Endothelial cell of umbilical vein (primary cell): ENCODE data around the gene KLK13. TPM values are rescaled to one million over a fixed set of nuclear protein-coding genes. Genes with fewer than 3 reads are reported as not detected.

Experiments used
- BruUV-seq: library from RNA; stranded (reverse); fragments of 400-500 nt; replicated peaks from 2 replicates; lab custom pipeline; 2021; lab: Mats Ljungman, UMichigan
- CTCF ChIA-PET: fragments of 300-600, 350-600 bp; sonication (Branson Sonifier 250); formaldehyde crosslinking; loops from one replicate; lab custom pipeline; 2021; ENCODE audit warnings: antibody characterized with exemption, inconsistent platforms; lab: Charles Lee
- POLR2A ChIA-PET: fragments of 300-600, 350-600 bp; sonication (Branson Sonifier 250); formaldehyde crosslinking; loops from one replicate; lab custom pipeline; 2021; ENCODE audit warnings: antibody characterized with exemption, inconsistent platforms; lab: Charles Lee
- DNase-seq: peaks from one replicate; pipeline ENCODE4 v3.0.0-alpha.2; 2011; ENCODE audit warnings: low read depth, low spot score
- FAIRE-seq: peaks from 2 replicates; lab custom pipeline; 2011; peaks lifted over from hg19 to GRCh38; lab: Jason Lieb, UNC
- H2AFZ ChIP-seq: 2 replicates; pipeline ENCODE4 v1.6.0; 2012; ENCODE audit warnings: low read depth, low read length, control low read depth, inconsistent platforms
- H3K27ac ChIP-seq: 2 replicates; pipeline ENCODE4 v1.5.1; 2011; ENCODE audit warnings: low read depth, mild to moderate bottlenecking, control low read depth, low read length, moderate library complexity; ENCODE audit not compliant: insufficient read depth
- H3K27me3 ChIP-seq, 2 experiments: 2 replicates each; pipeline versions ENCODE4 v1.6.0 to v1.6.1; 2011; ENCODE audit warnings: low read length in 2 of 2, mixed read lengths in 1 of 2; ENCODE audit not compliant: control insufficient read depth in 2 of 2, insufficient read depth in 2 of 2
- H3K36me3 ChIP-seq, 2 experiments: 2 replicates in 1 of 2; 3 replicates in 1 of 2; pipeline ENCODE4 v1.5.1; 2011; ENCODE audit warnings: low read length in 2 of 2, mild to moderate bottlenecking in 1 of 2, moderate library complexity in 1 of 2; ENCODE audit not compliant: control insufficient read depth in 2 of 2, insufficient read depth in 2 of 2; ENCODE audit errors: extremely low read depth in 1 of 2
- H3K4me1 ChIP-seq: 3 replicates; pipeline ENCODE4 v1.5.1; 2011; ENCODE audit warnings: mild to moderate bottlenecking, low read length; ENCODE audit not compliant: control insufficient read depth, insufficient read depth; ENCODE audit errors: extremely low read depth
- H3K4me2 ChIP-seq: 2 replicates; pipeline ENCODE4 v1.6.1; 2011; ENCODE audit warnings: low read length, control low read depth, mixed read lengths; ENCODE audit not compliant: insufficient read depth
- H3K4me3 ChIP-seq, 3 experiments: fragments of 200-600 bp in 1 of 3; sonication (generic), shearing (Covaris generic) in 1 of 3; replicated peaks in 1 of 3; 2 replicates each; pipeline ENCODE4 v1.5.1; 2011 to 2016; ENCODE audit warnings: control low read depth in 3 of 3, low read length in 3 of 3, mild to moderate bottlenecking in 2 of 3, inconsistent platforms in 1 of 3, low read depth in 1 of 3, moderate library complexity in 1 of 3; ENCODE audit not compliant: insufficient read depth in 1 of 3
- H3K79me2 ChIP-seq: 2 replicates; pipeline ENCODE4 v1.6.0; 2012; ENCODE audit warnings: low read length, inconsistent platforms; ENCODE audit not compliant: control insufficient read depth, insufficient read depth
- H3K9ac ChIP-seq: replicated peaks from 2 replicates; pipeline ENCODE3; 2011; ENCODE audit warnings: low read length, control low read depth; ENCODE audit not compliant: insufficient read depth; ENCODE audit errors: extremely low read depth
- H3K9me1 ChIP-seq: replicated peaks from 3 replicates; pipeline ENCODE4 v1.6.0; 2011; ENCODE audit warnings: mild to moderate bottlenecking, low read length; ENCODE audit not compliant: control insufficient read depth, insufficient read depth; ENCODE audit errors: extremely low read depth
- H3K9me3 ChIP-seq: replicated peaks from 2 replicates; pipeline ENCODE4 v1.5.1; 2012; ENCODE audit warnings: low read length, inconsistent platforms; ENCODE audit not compliant: control insufficient read depth, insufficient read depth
- H4K20me1 ChIP-seq: replicated peaks from 2 replicates; pipeline ENCODE3; 2011; ENCODE audit warnings: mild to moderate bottlenecking, low read length; ENCODE audit not compliant: control insufficient read depth, insufficient read depth; ENCODE audit errors: extremely low read depth
- CTCF ChIP-seq, 2 donors: IDR thresholded peaks; 1 replicate in 1 of 2; 2 replicates in 1 of 2; pipeline ENCODE4 v1.5.1; 2011; ENCODE audit warnings: low read length in 2 of 2, mild to moderate bottlenecking in 2 of 2, moderate library complexity in 2 of 2, control low read depth in 1 of 2, inconsistent platforms in 1 of 2, low read depth in 1 of 2; ENCODE audit not compliant: insufficient read depth in 1 of 2; ENCODE audit errors: extremely low read depth in 1 of 2
- EZH2 ChIP-seq: IDR thresholded peaks from 2 replicates; pipeline ENCODE4 v1.6.1; 2012; ENCODE audit warnings: borderline replicate concordance, low read depth, mild to moderate bottlenecking, moderate library complexity, low read length, inconsistent platforms; ENCODE audit not compliant: severe bottlenecking
- FOS ChIP-seq: IDR thresholded peaks from 2 replicates; pipeline ENCODE4 v1.6.1; 2011; ENCODE audit warnings: mild to moderate bottlenecking, low read length, moderate library complexity, borderline replicate concordance; ENCODE audit not compliant: insufficient read depth
- GATA2 ChIP-seq: IDR thresholded peaks from 2 replicates; pipeline ENCODE4 v1.7.0; 2011; ENCODE audit warnings: low read depth, mild to moderate bottlenecking, moderate library complexity, mixed read lengths, low read length; ENCODE audit not compliant: insufficient read length, insufficient read depth
- JUN ChIP-seq: IDR thresholded peaks from 2 replicates; pipeline ENCODE4 v1.6.1; 2011; ENCODE audit warnings: borderline replicate concordance, low read depth; ENCODE audit not compliant: insufficient read length, insufficient read depth
- MAX ChIP-seq: IDR thresholded peaks from 2 replicates; pipeline ENCODE4 v1.6.1; 2011; ENCODE audit not compliant: insufficient read depth, insufficient read length
- MYC ChIP-seq: IDR thresholded peaks from one replicate; pipeline ENCODE4 v1.6.1; 2011; ENCODE audit warnings: mild to moderate bottlenecking, low read depth, low read length
- POLR2AphosphoS5 ChIP-seq: IDR thresholded peaks from 2 replicates; pipeline ENCODE4 v1.6.1; 2012; ENCODE audit warnings: low read depth, mild to moderate bottlenecking, control low read depth, low read length, moderate library complexity; ENCODE audit not compliant: insufficient read depth
- dilution Hi-C: fragments of 300-500 bp; cut with MboI; formaldehyde crosslinking; loops from one replicate; pipeline ENCODE4 v1.15.0; 2019; ENCODE audit warnings: low sequenced_read_pairs; ENCODE audit not compliant: extremely low pct_ligation_motif_present
- intact Hi-C: fragments of 100-400 bp; cut with micrococcal nuclease; formaldehyde crosslinking; loops from one replicate; pipeline ENCODE4 v1.10.0; 2022
- polyA plus RNA-seq, 4 experiments: library from polyadenylated mRNA; depleted of rRNA in 3 of 4; stranded (reverse) in 3 of 4; unstranded in 1 of 4; fragments of >200 nt; gene quantifications; 2 replicates each; pipeline versions ENCODE4 v1.2.1 to v1.2.3, GENCODE V29; 2011 to 2012; ENCODE audit warnings: missing spikeins in 1 of 4
- total RNA-seq: library from RNA; stranded (reverse); gene quantifications from 2 replicates; pipeline ENCODE4 v1.2.3, GENCODE V29; 2021

The KLK13 gene
- total and polyA plus RNA-seq, 2 donors (not counting 3 experiments of a cell fraction or from before 2014, with no cell fraction given): not detected

GRCh38 chr19:51060973-51061372 is 3.9 kb downstream of the KLK13 start:
- no peak for TF ChIP-seq MAX
- TF ChIP-seq CTCF (IDR thresholded peaks at IDR 0.05; ENCODE audit: extremely low read depth in 1 of 2, insufficient read depth in 1 of 2, low read depth in 1 of 2, low read length in 2 of 2): no peak
- no peak for TF ChIP-seq FOS
- no peak for TF ChIP-seq GATA2
- H3K27ac ChIP-seq: no peak overlapping the region
- no peaks in the 10 kb centered on the region for H3K36me3 ChIP-seq
- DNase-seq: no peak
- no peaks in the 10 kb centered on the region for H3K9me3 ChIP-seq
- dilution Hi-C loops: no loop called here
- no peak overlapping the region for H2AFZ ChIP-seq
- FAIRE-seq: no peak
- CTCF ChIA-PET: interaction anchor here (0.5 kb wide), 1 partner anchor 386 kb away, joined by 3 read pairs; no protein-coding TSS in a partner anchor
- no peaks in the 10 kb centered on the region for H3K9me1 ChIP-seq
- H3K9ac ChIP-seq: no peak overlapping the region
- no peaks in the 10 kb centered on the region for H3K79me2 ChIP-seq
- intact Hi-C loops: no loop called here
- POLR2A ChIA-PET: no interaction called here
- no peak overlapping the region for H3K4me3 ChIP-seq
- BruUV-seq: no TSS peak
- H3K27me3 ChIP-seq: no peaks in the 10 kb centered on the region
- H3K4me2 ChIP-seq: no peak overlapping the region
- H3K4me1 ChIP-seq: no peaks in the 10 kb centered on the region
- H4K20me1 ChIP-seq: no peaks in the 10 kb centered on the region

GRCh38 chr19:51060336-51060735 is 4.6 kb downstream of the KLK13 start:
- BruUV-seq: no TSS peak
- dilution Hi-C loops: no loop called here
- no peaks in the 10 kb centered on the region for H3K27me3 ChIP-seq
- no peaks in the 10 kb centered on the region for H3K79me2 ChIP-seq
- H2AFZ ChIP-seq: no peak overlapping the region
- POLR2A ChIA-PET: no interaction called here
- CTCF ChIA-PET: no interaction called here
- H3K9ac ChIP-seq: no peak overlapping the region
- no peaks in the 10 kb centered on the region for H3K9me3 ChIP-seq
- no peaks in the 10 kb centered on the region for H3K36me3 ChIP-seq
- no peak overlapping the region for H3K4me3 ChIP-seq
- intact Hi-C loops: no loop called here
- no peaks in the 10 kb centered on the region for H4K20me1 ChIP-seq
- no peak overlapping the region for H3K4me2 ChIP-seq
- no peaks in the 10 kb centered on the region for H3K9me1 ChIP-seq
- no peak for TF ChIP-seq MAX
- no peak for TF ChIP-seq JUN
- no peak for TF ChIP-seq POLR2AphosphoS5
- TF ChIP-seq MYC: no peak
- TF ChIP-seq CTCF (IDR thresholded peaks at IDR 0.05; ENCODE audit: extremely low read depth in 1 of 2, insufficient read depth in 1 of 2, low read depth in 1 of 2, low read length in 2 of 2): no peak
- no peak for TF ChIP-seq FOS
- TF ChIP-seq EZH2: no peak
- H3K27ac ChIP-seq: no peak overlapping the region
- DNase-seq (no peak), FAIRE-seq (no peak)
- H3K4me1 ChIP-seq: no peaks in the 10 kb centered on the region
